ENCODE results near the gene KRTCAP2.

- no peak for TF ChIP-seq EZH2phosphoT487 (IDR thresholded peaks at IDR 0.05; ENCODE audit: insufficient read depth, low read depth)
- TF ChIP-seq EZH2 (IDR thresholded peaks at IDR 0.05; ENCODE audit: insufficient read depth, poor library complexity, severe bottlenecking), result no peak
Measured at GRCh38 chr1:155131285-155131684, 41.8 kb downstream of the KRTCAP2 start.
